Activated CD8-positive, alpha-beta memory T cell treated with anti-CD3 and anti-CD28 coated beads, Interleukin-2, amount 50 U/mL, for 24 hours (primary cell): ENCODE measurements around the gene DNAJB6.

ENCODE experiments used
- DNase-seq: peaks from one replicate; pipeline ENCODE4 v3.0.0-alpha.2; 2020; ENCODE audit errors: extremely low read depth

Gene DNAJB6

GRCh38 chr7:157336383-157337315 is at the start of gene DNAJB6:
DNAJB6 (plus strand) TSS chr7:157337004; CDS start chr7:157358573, 21,569 bp downstream.
- peak; percentile 82 for DNase-seq

- DNase-seq: no peak
Measured at GRCh38 chr7:157291404-157292080, 45.3 kb upstream of the DNAJB6 start.

- no peak for DNase-seq
Measured at GRCh38 chr7:157292258-157292657, 44.5 kb upstream of the DNAJB6 start.

- no peak for DNase-seq
Measured at GRCh38 chr7:157292770-157293412, 43.9 kb upstream of the DNAJB6 start.

GRCh38 chr7:157293413-157293788 is 43.4 kb upstream of the DNAJB6 start:
- DNase-seq: no peak

GRCh38 chr7:157294773-157295172 is 42.0 kb upstream of the DNAJB6 start:
- no peak for DNase-seq

- no peak for DNase-seq
Measured at GRCh38 chr7:157295338-157295737, 41.5 kb upstream of the DNAJB6 start.

- DNase-seq: no peak
Measured at GRCh38 chr7:157297185-157297584, 39.6 kb upstream of the DNAJB6 start.

- DNase-seq: no peak
Measured at GRCh38 chr7:157299317-157299612, 37.5 kb upstream of the DNAJB6 start.

- DNase-seq: no peak
Measured at GRCh38 chr7:157299613-157300368, 37.0 kb upstream of the DNAJB6 start.

- DNase-seq: no peak
Measured at GRCh38 chr7:157300369-157300825, 36.4 kb upstream of the DNAJB6 start.

- no peak for DNase-seq
Measured at GRCh38 chr7:157301610-157302120, 35.1 kb upstream of the DNAJB6 start.

- DNase-seq: no peak
Measured at GRCh38 chr7:157306846-157307838, 29.7 kb upstream of the DNAJB6 start.

- no peak for DNase-seq
Measured at GRCh38 chr7:157309988-157310668, 26.7 kb upstream of the DNAJB6 start.

- DNase-seq: no peak
Measured at GRCh38 chr7:157310676-157311185, 26.1 kb upstream of the DNAJB6 start.

GRCh38 chr7:157312941-157313340 is 23.9 kb upstream of the DNAJB6 start:
- no peak for DNase-seq

GRCh38 chr7:157313645-157314044 is 23.2 kb upstream of the DNAJB6 start:
- DNase-seq: no peak

- DNase-seq: no peak
Measured at GRCh38 chr7:157318015-157318706, 18.6 kb upstream of the DNAJB6 start.

GRCh38 chr7:157320608-157320980 is 16.2 kb upstream of the DNAJB6 start:
- no peak for DNase-seq
